H1 (cell line): ENCODE results near the gene MAN2C1. TPM values are rescaled to one million over a fixed set of nuclear protein-coding genes. Genes with fewer than 3 reads are reported as not detected.

Experiments
- ASH2L ChIP-seq: fragments of 200-600, 300-600 bp; sonication (generic); IDR thresholded peaks from one replicate; pipeline ENCODE4 v1.7.1; 2017; ENCODE audit warnings: low read length
- CHD1 ChIP-seq: IDR thresholded peaks from 2 replicates; pipeline ENCODE4 v1.6.1; 2012; ENCODE audit warnings: low read depth, low read length, improper control_type of control experiment
- HDAC6 ChIP-seq: IDR thresholded peaks from one replicate; pipeline ENCODE4 v1.7.1; 2012; ENCODE audit warnings: low read depth, mild to moderate bottlenecking, inconsistent platforms, low read length, moderate library complexity
- PHF8 ChIP-seq: fragments of 200-600 bp; sonication (generic); conservative IDR thresholded peaks from 2 replicates; pipeline ENCODE4 v1.7.1; 2012; ENCODE audit warnings: low read depth, mild to moderate bottlenecking, inconsistent platforms, low read length, moderate library complexity
- SAP30 ChIP-seq: fragments of 300-600 bp; sonication (generic); IDR thresholded peaks from 2 replicates; pipeline ENCODE4 v1.7.1; 2012; ENCODE audit warnings: low read length, moderate library complexity, mild to moderate bottlenecking, inconsistent platforms; ENCODE audit not compliant: insufficient read depth, insufficient replicate concordance
- SIN3A ChIP-seq, 2 experiments: IDR thresholded peaks in 1 of 2; conservative IDR thresholded peaks in 1 of 2; 2 replicates each; pipeline ENCODE4 v1.6.1; 2011 to 2012; ENCODE audit warnings: low read length in 2 of 2, improper control_type of control experiment in 1 of 2, low read depth in 1 of 2, mild to moderate bottlenecking in 1 of 2
- SIX5 ChIP-seq: IDR thresholded peaks from 2 replicates; pipeline ENCODE4 v1.6.1; 2011; ENCODE audit warnings: mild to moderate bottlenecking, low read depth, low read length
- polyA plus RNA-seq, 7 experiments: library from polyadenylated mRNA; depleted of rRNA in 3 of 7; stranded (reverse) in 5 of 7; unstranded in 2 of 7; fragments of >200 nt in 5 of 7; fragments of 200-250 nt in 2 of 7; gene quantifications; 1 replicate in 5 of 7; 2 replicates in 1 of 7; 4 replicates in 1 of 7; pipeline versions ENCODE4 v1.2.1 to v1.2.3, GENCODE V29; 2011 to 2013; ENCODE audit warnings: missing spikeins in 2 of 7, mixed read lengths in 2 of 7
- total RNA-seq: library from RNA; stranded (reverse); fragmentation: NEBNext Ultra II Directional; extraction: Animal tissue kit (Norgen Biotek cat#: 25700); gene quantifications from 2 replicates; pipeline ENCODE4 v1.2.1, GENCODE V29; 2021

MAN2C1 gene
- total and polyA plus RNA-seq, 2 of the 8 experiments (the other 6 are each of a cell fraction or from before 2014, with no cell fraction given) = 56.3 to 88.9 TPM

DNA sequence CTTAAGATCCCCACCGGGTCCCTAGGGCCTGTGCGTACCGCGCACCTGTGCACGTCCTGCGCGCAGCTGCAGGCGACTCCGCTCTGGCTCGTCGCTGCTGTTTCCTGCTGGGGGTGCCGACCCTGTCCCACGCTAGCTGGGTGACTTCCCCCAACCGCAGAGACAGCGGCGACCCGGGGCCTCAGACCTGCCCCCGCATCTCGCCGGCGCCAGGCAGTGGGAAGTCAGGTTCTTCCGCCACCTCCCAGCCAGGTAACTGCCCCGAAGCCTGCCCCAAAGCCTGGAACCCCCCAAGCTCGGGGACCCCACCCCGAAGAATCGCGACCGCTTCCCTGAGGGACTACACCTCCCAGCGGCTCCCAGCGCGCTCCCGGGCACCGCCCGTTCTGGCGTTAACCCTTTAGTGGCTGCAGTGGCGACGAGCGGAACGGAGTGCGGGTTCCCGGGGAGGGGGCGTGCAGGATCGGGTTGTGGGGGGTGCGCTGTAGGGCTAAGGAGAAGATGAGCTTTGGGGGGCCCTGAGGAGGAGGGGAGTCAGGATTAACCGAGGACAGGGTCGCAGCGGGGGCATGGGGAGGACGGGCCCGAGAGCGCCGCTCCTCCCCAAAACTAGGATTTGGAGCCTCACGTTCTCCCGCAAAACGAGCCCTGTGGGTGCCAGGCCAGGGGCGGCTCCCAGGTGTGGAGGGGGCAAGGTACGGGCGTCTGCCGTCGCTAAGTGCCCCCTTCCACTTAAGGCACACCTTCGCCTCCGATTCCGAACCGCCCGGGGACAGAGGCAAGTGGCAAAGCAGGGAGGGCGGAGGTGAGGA is 21.0 kb downstream of the MAN2C1 start (continued):
- TF ChIP-seq SAP30 (peak; percentile 35), PHF8 (no peak), SIX5 (peak; percentile 33; the same call in 1 of the 2 replicates), CHD1 (no peak), HDAC6 (no peak), SIN3A (conservative IDR thresholded peaks at IDR 0.05 in 1 of 2, IDR thresholded peaks at IDR 0.05 in 1 of 2; ENCODE audit: low read depth in 1 of 2, low read length in 2 of 2) (peak in 1 of 2 experiments; percentile 13; a peak in 1 of 4 replicates), ASH2L (peak; percentile 85)
- TF ChIP-seq, all 59 proteins: peak for 7
